ENCODE data around the gene PPP2R2B. TPM values are rescaled to one million over a fixed set of nuclear protein-coding genes. Genes with fewer than 3 reads are reported as not detected.

PPP2R2B gene
- polyA plus RNA-seq, 1 experiment: 0.58 TPM

- Histone ChIP-seq H3K4me3 (ENCODE audit: low read depth, low read length) (no peak overlapping the region), H3K36me3 (ENCODE audit: control insufficient read depth, insufficient read depth, low read length) (no peaks in the 10 kb centered on the region), H3K27me3 (ENCODE audit: control insufficient read depth, insufficient read depth, low read length) (peaks cover 3% of the 10 kb centered on the region; the same call in 1 of the 2 replicates)
- DNase-seq (ENCODE audit: low read depth): peak; percentile 25
- no peak for TF ChIP-seq CTCF (IDR thresholded peaks at IDR 0.05; ENCODE audit: insufficient read depth, low read depth, low read length)
- CTCF ChIA-PET: interaction anchor here (0.7 to 6.9 kb wide), 4 partner anchors 9 to 426 kb away, joined by 3 to 101 read pairs (median 4); no protein-coding TSS in a partner anchor
- POLR2A ChIA-PET: interaction anchor here (0.6 kb wide), 1 partner anchor 615 kb away, joined by 9 read pairs; no protein-coding TSS in a partner anchor
Observed at GRCh38 chr5:146540414-146540813, 338.1 kb downstream of the PPP2R2B start.

- Histone ChIP-seq H3K4me3 (ENCODE audit: low read depth, low read length) (no peak overlapping the region), H3K36me3 (ENCODE audit: control insufficient read depth, insufficient read depth, low read length) (no peaks in the 10 kb centered on the region), H3K27me3 (ENCODE audit: control insufficient read depth, insufficient read depth, low read length) (peaks cover 3% of the 10 kb centered on the region; the same call in 1 of the 2 replicates)
- DNase-seq (ENCODE audit: low read depth): no peak
- no peak for TF ChIP-seq CTCF (IDR thresholded peaks at IDR 0.05; ENCODE audit: insufficient read depth, low read depth, low read length)
- ChIA-PET CTCF (interaction anchor here (0.7 to 6.9 kb wide), 3 partner anchors 13 to 427 kb away, joined by 4 to 101 read pairs (median 4); no protein-coding TSS in a partner anchor), POLR2A (interaction anchor here (0.6 kb wide), 1 partner anchor 615 kb away, joined by 9 read pairs; no protein-coding TSS in a partner anchor)
Observed at GRCh38 chr5:146539973-146540372, 338.6 kb downstream of the PPP2R2B start.

- CTCF ChIA-PET: interaction anchor here (0.9 to 6.9 kb wide), 4 partner anchors 8 to 560 kb away, joined by 3 to 101 read pairs (median 6); no protein-coding TSS in a partner anchor
- DNase-seq (ENCODE audit: low read depth): no peak
- no peak for TF ChIP-seq CTCF (IDR thresholded peaks at IDR 0.05; ENCODE audit: insufficient read depth, low read depth, low read length)
- H3K4me3 ChIP-seq (ENCODE audit: low read depth, low read length): no peak overlapping the region
- no peaks in the 10 kb centered on the region for H3K36me3 ChIP-seq (ENCODE audit: control insufficient read depth, insufficient read depth, low read length)
- H3K27me3 ChIP-seq (ENCODE audit: control insufficient read depth, insufficient read depth, low read length): peaks cover 3% of the 10 kb centered on the region; the same call in 1 of the 2 replicates
- POLR2A ChIA-PET: no interaction called here
Observed at GRCh38 chr5:146538432-146538831, 340.1 kb downstream of the PPP2R2B start.

GRCh38 chr5:146533882-146534281 is 344.7 kb downstream of the PPP2R2B start:
- Histone ChIP-seq H3K27me3 (ENCODE audit: control insufficient read depth, insufficient read depth, low read length) (0 out of 2 replicates have a peak, but pooled peaks cover 2% of the 10 kb centered on the region), H3K36me3 (ENCODE audit: control insufficient read depth, insufficient read depth, low read length) (no peaks in the 10 kb centered on the region), H3K4me3 (ENCODE audit: low read depth, low read length) (no peak overlapping the region)
- DNase-seq (ENCODE audit: low read depth): no peak
- ChIA-PET POLR2A (interaction anchor here (0.5 kb wide), 1 partner anchor 429 kb away, joined by 3 read pairs; no protein-coding TSS in a partner anchor), CTCF (interaction anchor here (0.6 to 7.3 kb wide), 22 partner anchors 8 to 654 kb away, joined by 3 to 130 read pairs (median 4); no protein-coding TSS in a partner anchor)
- no peak for TF ChIP-seq CTCF (IDR thresholded peaks at IDR 0.05; ENCODE audit: insufficient read depth, low read depth, low read length)

- CTCF ChIA-PET: interaction anchor here (0.6 to 7.3 kb wide), 22 partner anchors 9 to 655 kb away, joined by 3 to 130 read pairs (median 4); no protein-coding TSS in a partner anchor
- H3K4me3 ChIP-seq (ENCODE audit: low read depth, low read length): no peak overlapping the region
- H3K36me3 ChIP-seq (ENCODE audit: control insufficient read depth, insufficient read depth, low read length): no peaks in the 10 kb centered on the region
- peak; percentile 90 for TF ChIP-seq CTCF (IDR thresholded peaks at IDR 0.05; ENCODE audit: insufficient read depth, low read depth, low read length)
- H3K27me3 ChIP-seq (ENCODE audit: control insufficient read depth, insufficient read depth, low read length): 0 out of 2 replicates have a peak, but pooled peaks cover 2% of the 10 kb centered on the region
- POLR2A ChIA-PET: interaction anchor here (0.5 kb wide), 1 partner anchor 429 kb away, joined by 3 read pairs; no protein-coding TSS in a partner anchor
- DNase-seq (ENCODE audit: low read depth): no peak
Observed at GRCh38 chr5:146533260-146533857, 345.2 kb downstream of the PPP2R2B start.
